ENCODE measurements around the gene CASKIN1. TPM values are rescaled to one million over a fixed set of nuclear protein-coding genes. Genes with fewer than 3 reads are reported as not detected.

Gene CASKIN1
- total and polyA plus RNA-seq, 3 donors from 2014 or later = 2.1 to 159 (median 6.4) TPM

GRCh38 chr16:2226245-2226793, 29.9 kb upstream of the CASKIN1 start:
- TF ChIP-seq CTCF (IDR thresholded peaks at IDR 0.05) (no peak), POLR2A (IDR thresholded peaks at IDR 0.05) (no peak)
- Histone ChIP-seq H3K27me3 (no peaks in the 10 kb centered on the region), H3K4me1 (peaks cover 19% of the 10 kb centered on the region), H3K27ac (no peak overlapping the region), H3K36me3 (ENCODE audit: low read depth, missing control alignments) (no peaks in the 10 kb centered on the region), H3K4me3 (no peak overlapping the region), H3K9me3 (no peaks in the 10 kb centered on the region)
- intact Hi-C loops (cut with DNase I; ENCODE audit: low total_unique reads) = no loop called here
- 61 to 69% methylated on average over 9 of the region's 9 CpGs for WGBS, 2 donors
- no peak for DNase-seq

- intact Hi-C loops (cut with DNase I; ENCODE audit: low total_unique reads) = no loop called here
- H3K27me3 ChIP-seq = no peaks in the 10 kb centered on the region
- TF ChIP-seq CTCF (IDR thresholded peaks at IDR 0.05) (no peak), POLR2A (IDR thresholded peaks at IDR 0.05) (no peak)
- WGBS, 2 donors = 5 to 19% methylated on average over 4 to 22 of the region's 22 CpGs
- no peaks in the 10 kb centered on the region for H3K9me3 ChIP-seq
- peak; percentile 59 for DNase-seq
- no peaks in the 10 kb centered on the region for H3K36me3 ChIP-seq (ENCODE audit: low read depth, missing control alignments)
- H3K4me3 ChIP-seq = peak overlapping the region; percentile 87 to 90
- H3K4me1 ChIP-seq = peaks cover 19% of the 10 kb centered on the region
- peak overlapping the region; percentile 75 to 84 for H3K27ac ChIP-seq
These were observed 27.6 kb upstream of the CASKIN1 start for GRCh38 chr16:2223942-2224486.

DNA sequence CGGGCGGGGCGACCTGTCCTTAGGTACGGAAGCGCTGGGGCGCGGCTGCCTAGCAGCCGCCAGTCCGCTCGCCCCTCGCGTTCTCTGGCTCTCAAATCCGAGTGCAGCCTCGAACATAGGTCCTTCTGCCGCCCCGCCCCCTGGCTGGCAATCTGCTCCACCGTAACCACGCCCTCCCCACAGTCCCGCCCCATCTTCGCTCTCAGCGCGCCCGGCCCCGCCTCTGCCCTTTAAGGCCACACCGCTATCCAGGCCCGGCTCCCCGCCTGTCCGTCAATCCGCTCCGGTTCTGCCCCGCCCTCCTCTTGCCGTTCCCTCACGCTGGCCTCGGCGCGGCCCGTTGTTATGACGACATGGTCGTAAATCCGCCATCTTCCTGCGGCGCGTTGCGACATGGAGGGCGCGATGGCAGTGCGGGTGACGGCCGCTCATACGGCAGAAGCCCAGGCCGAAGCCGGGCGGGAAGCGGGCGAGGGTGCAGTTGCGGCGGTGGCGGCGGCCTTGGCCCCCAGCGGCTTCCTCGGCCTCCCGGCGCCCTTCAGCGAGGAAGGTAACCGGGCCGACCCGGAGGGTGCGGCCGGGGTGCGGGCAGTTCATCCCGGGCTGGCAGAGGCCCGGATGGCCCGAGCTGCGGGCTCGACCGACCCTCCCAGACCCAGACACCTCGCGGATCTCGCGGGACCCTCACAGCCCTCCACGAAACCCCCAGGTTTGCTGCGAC, 27.0 kb upstream of the CASKIN1 start, which contains the start of gene E4F1:
Gene E4F1, plus strand, starts transcription at position 371 of the 721 bp plus-strand sequence. Its CDS starts 23 bp downstream, at position 394.
- WGBS, 2 donors = 0 to 1% methylated on average over 30 to 82 of the region's 82 CpGs
- intact Hi-C loops (cut with DNase I; ENCODE audit: low total_unique reads) = no loop called here
- H3K4me3 ChIP-seq = peak within 1 kb of the TSS; percentile 87 to 90
- TF ChIP-seq CTCF (IDR thresholded peaks at IDR 0.05) (no peak), POLR2A (IDR thresholded peaks at IDR 0.05) (peak; percentile 28)
- H3K36me3 ChIP-seq (ENCODE audit: low read depth, missing control alignments) = no peaks in the 10 kb centered on the region
- H3K9me3 ChIP-seq = no peaks in the 10 kb centered on the region
- peaks cover 19% of the 10 kb centered on the region for H3K4me1 ChIP-seq
- peak; percentile 100 for DNase-seq
- no peaks in the 10 kb centered on the region for H3K27me3 ChIP-seq
- H3K27ac ChIP-seq = peak within 1 kb of the TSS; percentile 75 to 84

- intact Hi-C loops (cut with DNase I; ENCODE audit: low total_unique reads) = no loop called here
- Histone ChIP-seq H3K4me3 (no peak overlapping the region), H3K9me3 (no peaks in the 10 kb centered on the region), H3K27me3 (no peaks in the 10 kb centered on the region), H3K27ac (no peak overlapping the region), H3K36me3 (ENCODE audit: low read depth, missing control alignments) (no peaks in the 10 kb centered on the region), H3K4me1 (peaks cover 22% of the 10 kb centered on the region)
- WGBS, 2 donors = 94 to 96% methylated on average over 4 of the region's 4 CpGs
- TF ChIP-seq CTCF (IDR thresholded peaks at IDR 0.05) = no peak
- no peak for TF ChIP-seq POLR2A (IDR thresholded peaks at IDR 0.05)
- no peak for DNase-seq
These were observed 19.9 kb upstream of the CASKIN1 start for GRCh38 chr16:2216330-2216729.

All from testis (tissue), 3 donors.